GM12878 (cell line): Measurements from ENCODE around the gene MRPL37.

Experiments
- E2F4 ChIP-seq: IDR thresholded peaks from 2 replicates; pipeline ENCODE4 v1.6.1; 2012; ENCODE audit warnings: low read depth, low read length, improper control_type of control experiment
- FOS ChIP-seq: IDR thresholded peaks from 3 replicates; pipeline ENCODE4 v1.6.1; 2011; ENCODE audit warnings: borderline replicate concordance; ENCODE audit not compliant: insufficient read length; ENCODE audit errors: extremely low read depth
- IKZF1 ChIP-seq: fragments of 450-650 bp; conservative IDR thresholded peaks from 2 replicates; pipeline ENCODE4 v1.6.1; 2017; ENCODE audit warnings: antibody characterized with exemption, mild to moderate bottlenecking
- POLR2A ChIP-seq: IDR thresholded peaks from 2 replicates; pipeline ENCODE4 v1.6.1; 2011; ENCODE audit warnings: low read depth, mild to moderate bottlenecking, low read length
- SP1 ChIP-seq: IDR thresholded peaks from one replicate; pipeline ENCODE4 v1.6.1; 2011; ENCODE audit warnings: low read depth, low read length
- SUPT20H ChIP-seq: IDR thresholded peaks from 2 replicates; pipeline ENCODE4 v1.6.1; 2011; ENCODE audit warnings: low read depth, mild to moderate bottlenecking, low read length, moderate library complexity, borderline replicate concordance; ENCODE audit not compliant: control insufficient read depth

- TF ChIP-seq SP1 (no peak), IKZF1 (no peak), POLR2A (no peak), E2F4 (no peak), FOS (no peak), SUPT20H (no peak)
Observed at GRCh38 chr1:54227891-54228310, 27.9 kb downstream of the MRPL37 start.
